Measurements from ENCODE around the gene LPCAT1. TPM values are rescaled to one million over a fixed set of nuclear protein-coding genes. Genes with fewer than 3 reads are reported as not detected.

Gene LPCAT1
- total and polyA plus RNA-seq, 2 of the 13 experiments (the other 11 are each of a cell fraction or from before 2014, with no cell fraction given): 29.8 to 90.6 TPM

DNA sequence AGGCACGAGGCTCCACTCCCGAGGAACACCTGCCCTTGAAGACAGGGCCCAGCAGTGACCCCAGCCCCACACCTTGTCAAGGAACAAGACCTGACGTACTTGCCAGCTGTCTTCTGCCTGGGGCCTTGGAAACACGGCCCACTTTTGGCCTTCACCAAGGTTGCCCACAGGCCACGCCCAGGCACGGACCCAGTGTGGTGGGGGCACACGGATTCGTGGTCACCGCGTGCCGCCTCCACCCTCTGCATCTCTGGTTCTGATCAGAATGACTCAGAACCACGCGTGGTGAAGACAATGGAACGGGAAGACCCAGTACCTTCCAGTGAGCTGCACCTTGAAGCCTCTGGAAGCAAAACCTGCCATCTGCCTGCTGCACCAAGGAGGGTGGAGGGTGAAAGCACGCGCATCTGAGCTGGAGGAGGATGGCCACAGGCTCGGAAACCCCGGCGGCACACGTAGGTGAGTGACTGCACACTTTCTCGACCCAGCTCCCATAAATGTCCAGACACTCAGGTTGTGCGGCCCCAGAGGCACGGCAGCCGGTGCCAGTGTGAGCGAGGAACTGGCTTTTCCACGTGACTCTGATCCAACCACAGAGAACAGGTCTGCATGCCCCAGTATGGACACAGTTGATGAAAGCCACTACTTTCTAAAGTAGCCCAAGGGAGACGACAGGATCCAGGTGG is 36.5 kb downstream of the LPCAT1 start:
- BruUV-seq (replicated peaks): no TSS peak
- WGBS (ENCODE audit: low lambda C conversion rate): 98% methylated on average over 21 of the region's 27 CpGs
- Histone ChIP-seq H3K27me3 (ENCODE audit: control insufficient read depth in 1 of 2, insufficient read depth in 2 of 2, low read length in 2 of 2) (no peaks in the 10 kb centered on the region), H3K36me3 (replicated peaks in 1 of 2; ENCODE audit: control insufficient read depth in 1 of 2, insufficient read depth in 2 of 2, low read length in 2 of 2) (peaks cover 42 to 70% of the 10 kb centered on the region in 2 experiments), H3K4me3 (replicated peaks in 1 of 3; ENCODE audit: insufficient read depth in 1 of 3, low read depth in 2 of 3, low read length in 3 of 3) (no peak overlapping the region), H2AFZ (ENCODE audit: low read length) (no peak overlapping the region), H3K79me2 (ENCODE audit: insufficient read depth, low read length) (no peaks in the 10 kb centered on the region), H3K9me3 (ENCODE audit: low read length) (no peaks in the 10 kb centered on the region), H3K4me1 (ENCODE audit: insufficient read depth, low read length) (no peaks in the 10 kb centered on the region), H3K9ac (ENCODE audit: insufficient read depth, low read depth, low read length) (no peak overlapping the region), H3K4me2 (ENCODE audit: low read depth, low read length) (no peak overlapping the region), H3K27ac (ENCODE audit: extremely low read length, insufficient read depth, low read length) (no peak overlapping the region), H4K20me1 (ENCODE audit: insufficient read depth, low read length) (0 out of 2 replicates have a peak, but pooled peaks cover 4% of the 10 kb centered on the region)
- ChIA-PET CTCF (ENCODE audit: low intra/inter-chr PET ratio, low total read pairs) (no interaction called here), POLR2A (no interaction called here)
- TF ChIP-seq PCBP2 (optimal IDR thresholded peaks at IDR 0.05; ENCODE audit: low read depth, low read length, poor library complexity, severe bottlenecking) (no peak), NFATC3 (CRISPR knock-in tag; IDR thresholded peaks at IDR 0.05) (no peak), SSRP1 (CRISPR knock-in tag; IDR thresholded peaks at IDR 0.05) (no peak), ZNF550 (CRISPR knock-in tag; IDR thresholded peaks at IDR 0.05; ENCODE audit: borderline replicate concordance) (no peak)
- TF ChIP-seq, protein P1, sequence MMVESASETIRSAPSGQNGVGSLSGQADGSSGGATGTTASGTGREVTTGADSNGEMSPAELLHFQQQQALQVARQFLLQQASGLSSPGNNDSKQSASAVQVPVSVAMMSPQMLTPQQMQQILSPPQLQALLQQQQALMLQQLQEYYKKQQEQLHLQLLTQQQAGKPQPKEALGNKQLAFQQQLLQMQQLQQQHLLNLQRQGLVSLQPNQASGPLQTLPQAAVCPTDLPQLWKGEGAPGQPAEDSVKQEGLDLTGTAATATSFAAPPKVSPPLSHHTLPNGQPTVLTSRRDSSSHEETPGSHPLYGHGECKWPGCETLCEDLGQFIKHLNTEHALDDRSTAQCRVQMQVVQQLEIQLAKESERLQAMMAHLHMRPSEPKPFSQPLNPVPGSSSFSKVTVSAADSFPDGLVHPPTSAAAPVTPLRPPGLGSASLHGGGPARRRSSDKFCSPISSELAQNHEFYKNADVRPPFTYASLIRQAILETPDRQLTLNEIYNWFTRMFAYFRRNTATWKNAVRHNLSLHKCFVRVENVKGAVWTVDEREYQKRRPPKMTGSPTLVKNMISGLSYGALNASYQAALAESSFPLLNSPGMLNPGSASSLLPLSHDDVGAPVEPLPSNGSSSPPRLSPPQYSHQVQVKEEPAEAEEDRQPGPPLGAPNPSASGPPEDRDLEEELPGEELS (CRISPR knock-in tag; IDR thresholded peaks at IDR 0.05): no peak
- in situ Hi-C loops (cut with HindIII; ENCODE audit: extremely low pct_ligation_motif_present, low pct_unique_long_range_greater_than_20kb) (no loop called here), intact Hi-C loops (cut with micrococcal nuclease; ENCODE audit: unreplicated experiment) (no loop called here)
- FAIRE-seq (no peak), ATAC-seq (no peak), DNase-seq (ENCODE audit: low spot score) (no peak)

DNA sequence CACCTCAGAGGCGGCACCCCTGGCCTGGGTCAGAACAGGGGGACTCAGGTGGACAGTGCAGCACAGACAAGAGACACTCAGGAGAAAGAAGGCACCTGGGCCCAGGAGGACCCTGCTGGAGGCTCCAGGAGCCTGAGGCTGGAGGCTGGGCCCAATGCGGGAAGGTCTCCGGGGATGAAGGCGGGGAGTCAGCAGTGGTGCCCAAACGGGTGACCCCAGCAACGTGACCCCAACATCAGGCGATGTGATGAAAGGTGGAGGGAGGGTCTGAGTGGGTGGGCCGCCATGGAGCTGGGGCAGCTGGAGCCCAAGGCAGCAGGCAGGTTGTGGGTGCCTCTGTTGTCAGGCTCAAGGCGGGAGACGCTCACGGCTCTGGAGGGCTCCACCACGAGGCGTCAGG is 37.5 kb downstream of the LPCAT1 start:
- CTCF ChIA-PET (ENCODE audit: low intra/inter-chr PET ratio, low total read pairs): no interaction called here
- TF ChIP-seq HHEX (CRISPR knock-in tag; IDR thresholded peaks at IDR 0.05) (no peak), EHMT2 (IDR thresholded peaks at IDR 0.05; ENCODE audit: borderline replicate concordance, low read depth, low read length) (no peak)
- TF ChIP-seq, protein P2, sequence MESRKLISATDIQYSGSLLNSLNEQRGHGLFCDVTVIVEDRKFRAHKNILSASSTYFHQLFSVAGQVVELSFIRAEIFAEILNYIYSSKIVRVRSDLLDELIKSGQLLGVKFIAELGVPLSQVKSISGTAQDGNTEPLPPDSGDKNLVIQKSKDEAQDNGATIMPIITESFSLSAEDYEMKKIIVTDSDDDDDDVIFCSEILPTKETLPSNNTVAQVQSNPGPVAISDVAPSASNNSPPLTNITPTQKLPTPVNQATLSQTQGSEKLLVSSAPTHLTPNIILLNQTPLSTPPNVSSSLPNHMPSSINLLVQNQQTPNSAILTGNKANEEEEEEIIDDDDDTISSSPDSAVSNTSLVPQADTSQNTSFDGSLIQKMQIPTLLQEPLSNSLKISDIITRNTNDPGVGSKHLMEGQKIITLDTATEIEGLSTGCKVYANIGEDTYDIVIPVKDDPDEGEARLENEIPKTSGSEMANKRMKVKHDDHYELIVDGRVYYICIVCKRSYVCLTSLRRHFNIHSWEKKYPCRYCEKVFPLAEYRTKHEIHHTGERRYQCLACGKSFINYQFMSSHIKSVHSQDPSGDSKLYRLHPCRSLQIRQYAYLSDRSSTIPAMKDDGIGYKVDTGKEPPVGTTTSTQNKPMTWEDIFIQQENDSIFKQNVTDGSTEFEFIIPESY (CRISPR knock-in tag; IDR thresholded peaks at IDR 0.05): no peak
- TF ChIP-seq, protein P3, sequence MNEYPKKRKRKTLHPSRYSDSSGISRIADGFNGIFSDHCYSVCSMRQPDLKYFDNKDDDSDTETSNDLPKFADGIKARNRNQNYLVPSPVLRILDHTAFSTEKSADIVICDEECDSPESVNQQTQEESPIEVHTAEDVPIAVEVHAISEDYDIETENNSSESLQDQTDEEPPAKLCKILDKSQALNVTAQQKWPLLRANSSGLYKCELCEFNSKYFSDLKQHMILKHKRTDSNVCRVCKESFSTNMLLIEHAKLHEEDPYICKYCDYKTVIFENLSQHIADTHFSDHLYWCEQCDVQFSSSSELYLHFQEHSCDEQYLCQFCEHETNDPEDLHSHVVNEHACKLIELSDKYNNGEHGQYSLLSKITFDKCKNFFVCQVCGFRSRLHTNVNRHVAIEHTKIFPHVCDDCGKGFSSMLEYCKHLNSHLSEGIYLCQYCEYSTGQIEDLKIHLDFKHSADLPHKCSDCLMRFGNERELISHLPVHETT (CRISPR knock-in tag; conservative IDR thresholded peaks at IDR 0.05): no peak

More for the DNA sequence above, 37.5 kb downstream of the LPCAT1 start:
- intact Hi-C loops (cut with micrococcal nuclease; ENCODE audit: unreplicated experiment) (no loop called here), in situ Hi-C loops (cut with HindIII; ENCODE audit: extremely low pct_ligation_motif_present, low pct_unique_long_range_greater_than_20kb) (no loop called here)
- H4K20me1 ChIP-seq (ENCODE audit: insufficient read depth, low read length): 0 out of 2 replicates have a peak, but pooled peaks cover 4% of the 10 kb centered on the region
- H3K9ac ChIP-seq (ENCODE audit: insufficient read depth, low read depth, low read length): no peak overlapping the region
- no peaks in the 10 kb centered on the region for H3K27me3 ChIP-seq (ENCODE audit: control insufficient read depth in 1 of 2, insufficient read depth in 2 of 2, low read length in 2 of 2)
- H3K4me3 ChIP-seq (replicated peaks in 1 of 3; ENCODE audit: insufficient read depth in 1 of 3, low read depth in 2 of 3, low read length in 3 of 3): no peak overlapping the region
- H3K9me3 ChIP-seq (ENCODE audit: low read length): no peaks in the 10 kb centered on the region
- H3K4me1 ChIP-seq (ENCODE audit: insufficient read depth, low read length): no peaks in the 10 kb centered on the region
- H3K36me3 ChIP-seq (replicated peaks in 1 of 2; ENCODE audit: control insufficient read depth in 1 of 2, insufficient read depth in 2 of 2, low read length in 2 of 2): peaks cover 40 to 60% of the 10 kb centered on the region in 2 experiments
- WGBS (ENCODE audit: low lambda C conversion rate): 98% methylated on average over 7 of the region's 13 CpGs
- no peak overlapping the region for H2AFZ ChIP-seq (ENCODE audit: low read length)
- BruUV-seq (replicated peaks): no TSS peak
- no peak overlapping the region for H3K27ac ChIP-seq (ENCODE audit: extremely low read length, insufficient read depth, low read length)
- DNase-seq (ENCODE audit: low spot score): no peak
- H3K4me2 ChIP-seq (ENCODE audit: low read depth, low read length): no peak overlapping the region
- no peaks in the 10 kb centered on the region for H3K79me2 ChIP-seq (ENCODE audit: insufficient read depth, low read length)
- POLR2A ChIA-PET: no interaction called here
- no peak for FAIRE-seq
- no peak for ATAC-seq

Data from HepG2 (cell line).